Uterus (tissue), 2 donors: ENCODE results near the gene OR8B4.

Experiments
- POLR2A ChIP-seq, 2 donors: fragments of 450-650 bp; IDR thresholded peaks; one replicate each; pipeline ENCODE4 v1.6.1; 2016; ENCODE audit warnings: antibody characterized with exemption in 2 of 2, mild to moderate bottlenecking in 1 of 2, moderate library complexity in 1 of 2
- TF ChIP-seq, protein P1 (sequence below), 4 experiments: fragments of 200-600 bp in 2 of 4; fragments of 450-650 bp in 2 of 4; sonication (generic) in 2 of 4; IDR thresholded peaks; one replicate each; pipeline ENCODE4 v1.5.1; 2016 to 2019; ENCODE audit warnings: antibody characterized with exemption in 4 of 4, mild to moderate bottlenecking in 2 of 4, moderate library complexity in 1 of 4

DNA sequence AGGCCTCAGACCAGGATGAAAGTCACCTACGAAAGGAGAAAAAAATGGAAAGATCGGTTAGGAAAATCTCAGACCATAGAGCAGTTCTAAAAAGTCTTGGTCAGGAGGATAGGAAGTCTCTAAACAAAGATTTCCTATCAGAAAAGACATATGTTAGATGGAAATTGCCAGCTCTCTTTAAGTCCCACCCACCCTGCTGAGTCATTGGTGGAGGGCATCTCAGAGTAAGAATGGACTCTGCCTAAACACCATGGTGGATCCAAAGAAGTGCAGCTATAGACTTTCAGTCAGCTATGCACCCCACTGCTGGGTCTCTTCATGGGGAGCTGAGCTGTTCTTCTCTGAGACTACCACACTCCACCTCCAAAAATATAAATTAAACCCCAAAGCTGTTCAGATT lies 44.1 kb downstream of the OR8B4 start:
- no peak for TF ChIP-seq POLR2A (IDR thresholded peaks at IDR 0.05)
- TF ChIP-seq, protein P1, sequence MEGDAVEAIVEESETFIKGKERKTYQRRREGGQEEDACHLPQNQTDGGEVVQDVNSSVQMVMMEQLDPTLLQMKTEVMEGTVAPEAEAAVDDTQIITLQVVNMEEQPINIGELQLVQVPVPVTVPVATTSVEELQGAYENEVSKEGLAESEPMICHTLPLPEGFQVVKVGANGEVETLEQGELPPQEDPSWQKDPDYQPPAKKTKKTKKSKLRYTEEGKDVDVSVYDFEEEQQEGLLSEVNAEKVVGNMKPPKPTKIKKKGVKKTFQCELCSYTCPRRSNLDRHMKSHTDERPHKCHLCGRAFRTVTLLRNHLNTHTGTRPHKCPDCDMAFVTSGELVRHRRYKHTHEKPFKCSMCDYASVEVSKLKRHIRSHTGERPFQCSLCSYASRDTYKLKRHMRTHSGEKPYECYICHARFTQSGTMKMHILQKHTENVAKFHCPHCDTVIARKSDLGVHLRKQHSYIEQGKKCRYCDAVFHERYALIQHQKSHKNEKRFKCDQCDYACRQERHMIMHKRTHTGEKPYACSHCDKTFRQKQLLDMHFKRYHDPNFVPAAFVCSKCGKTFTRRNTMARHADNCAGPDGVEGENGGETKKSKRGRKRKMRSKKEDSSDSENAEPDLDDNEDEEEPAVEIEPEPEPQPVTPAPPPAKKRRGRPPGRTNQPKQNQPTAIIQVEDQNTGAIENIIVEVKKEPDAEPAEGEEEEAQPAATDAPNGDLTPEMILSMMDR (IDR thresholded peaks at IDR 0.05) = no peak
